ENCODE results near the gene NT5C3A.

GRCh38 chr7:33070831-33071230, 8.3 kb upstream of the NT5C3A start:
- TF ChIP-seq CTCF (conservative IDR thresholded peaks at IDR 0.05) (no peak), EZH2 (IDR thresholded peaks at IDR 0.05; ENCODE audit: low read depth) (no peak)

All from PC-9 (cell line).